ENCODE results near the gene PHLPP1. TPM values are rescaled to one million over a fixed set of nuclear protein-coding genes. Genes with fewer than 3 reads are reported as not detected.
"Not testable (repeated sequence)": the region's sequence is repeated elsewhere in the genome, so short reads cannot be mapped to it uniquely, and the experiment has no call there.

Gene PHLPP1
- total and polyA plus RNA-seq, 4 experiments from 2014 or later, result 0.36 to 7.8 (median 6.3) TPM; not detected in 1

DNA sequence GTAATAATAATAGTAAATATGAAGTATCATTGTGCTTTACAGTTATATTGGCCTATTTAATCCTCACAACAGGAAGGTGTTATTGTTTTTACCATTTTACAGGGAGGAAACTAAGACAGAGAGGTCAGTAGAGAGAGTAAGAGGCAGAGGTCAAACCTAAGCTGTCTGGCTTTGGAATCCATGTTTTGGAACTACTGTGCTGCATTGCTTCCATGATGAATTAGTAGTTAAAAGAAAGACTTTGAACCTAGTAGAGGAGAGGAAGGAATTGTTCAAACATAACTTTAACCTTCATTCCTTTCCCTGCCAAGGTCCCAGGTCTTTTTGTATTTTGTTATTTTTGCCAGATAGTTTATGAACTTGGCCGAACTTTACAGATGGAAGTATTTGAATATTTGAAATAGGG, 80.9 kb downstream of the PHLPP1 start:
- DNase-seq, result no peak
- Histone ChIP-seq H3K36me3 (ENCODE audit: insufficient read depth, low read length) (no peaks in the 10 kb centered on the region), H3K9me3 (ENCODE audit: control insufficient read depth in 1 of 2, low read length in 2 of 2) (no peaks in the 10 kb centered on the region), H3K4me1 (ENCODE audit: insufficient read depth, low read length) (no peaks in the 10 kb centered on the region), H3K27ac (ENCODE audit: low read depth, low read length) (no peak overlapping the region), H3K4me3 (ENCODE audit: low read length in 2 of 2) (no peak overlapping the region), H3K27me3 (ENCODE audit: insufficient read depth, low read length) (no peaks in the 10 kb centered on the region)
- Mint-ChIP-seq H3K9me3 (no peaks in the 10 kb centered on the region), H3K4me1 (peaks cover 5 to 8% (median 5%) of the 10 kb centered on the region in 4 donors), H3K27ac (no peak overlapping the region), H3K27me3 (peaks cover 0 to 2% of the 10 kb centered on the region in 2 donors), H3K4me3 (no peak overlapping the region), H3K36me3 (no peaks in the 10 kb centered on the region)
- ChIA-PET POLR2A (ENCODE audit: partially characterized antibody) (no interaction called here), CTCF (ENCODE audit: partially characterized antibody) (interaction anchor here (1.2 kb wide), 1 partner anchor 186 kb away, joined by 4 read pairs; no protein-coding TSS in a partner anchor)
- intact Hi-C loops (cut with micrococcal nuclease), result no loop called here

DNA sequence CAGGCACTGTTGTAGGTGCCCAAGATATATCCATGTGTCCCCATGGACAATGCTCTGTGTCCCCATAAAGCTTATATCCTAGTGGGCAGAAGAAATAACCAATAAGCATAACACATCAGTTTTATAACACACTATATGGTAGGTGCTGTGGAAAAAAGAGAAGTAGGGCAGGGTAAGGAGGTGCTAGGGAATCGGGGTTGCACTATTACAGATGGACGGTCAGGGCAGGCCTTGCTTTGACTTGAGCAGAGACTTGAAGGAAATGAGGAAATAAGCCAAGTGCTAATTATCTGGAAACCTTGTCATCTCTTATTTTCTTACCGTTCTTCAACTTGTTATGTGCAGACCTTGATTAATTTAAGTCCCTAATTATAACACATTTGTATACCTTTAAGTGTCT, 82.0 kb downstream of the PHLPP1 start:
- no peak overlapping the region for H3K4me3 ChIP-seq (ENCODE audit: low read length in 2 of 2)
- H3K27me3 Mint-ChIP-seq, result peaks cover 0 to 2% of the 10 kb centered on the region in 2 donors
- no peaks in the 10 kb centered on the region for H3K9me3 ChIP-seq (ENCODE audit: control insufficient read depth in 1 of 2, low read length in 2 of 2)
- ChIA-PET CTCF (ENCODE audit: partially characterized antibody) (no interaction called here), POLR2A (ENCODE audit: partially characterized antibody) (no interaction called here)
- H3K36me3 ChIP-seq (ENCODE audit: insufficient read depth, low read length), result no peaks in the 10 kb centered on the region
- no peaks in the 10 kb centered on the region for H3K36me3 Mint-ChIP-seq
- no peaks in the 10 kb centered on the region for H3K9me3 Mint-ChIP-seq
- no peak overlapping the region for H3K4me3 Mint-ChIP-seq
- H3K27me3 ChIP-seq (ENCODE audit: insufficient read depth, low read length), result no peaks in the 10 kb centered on the region
- intact Hi-C loops (cut with micrococcal nuclease), result no loop called here
- peaks cover 0 to 5% (median 3%) of the 10 kb centered on the region in 4 donors for H3K4me1 Mint-ChIP-seq
- H3K27ac Mint-ChIP-seq, result no peak overlapping the region
- no peak for DNase-seq
- no peaks in the 10 kb centered on the region for H3K4me1 ChIP-seq (ENCODE audit: insufficient read depth, low read length)
- H3K27ac ChIP-seq (ENCODE audit: low read depth, low read length), result no peak overlapping the region

DNA sequence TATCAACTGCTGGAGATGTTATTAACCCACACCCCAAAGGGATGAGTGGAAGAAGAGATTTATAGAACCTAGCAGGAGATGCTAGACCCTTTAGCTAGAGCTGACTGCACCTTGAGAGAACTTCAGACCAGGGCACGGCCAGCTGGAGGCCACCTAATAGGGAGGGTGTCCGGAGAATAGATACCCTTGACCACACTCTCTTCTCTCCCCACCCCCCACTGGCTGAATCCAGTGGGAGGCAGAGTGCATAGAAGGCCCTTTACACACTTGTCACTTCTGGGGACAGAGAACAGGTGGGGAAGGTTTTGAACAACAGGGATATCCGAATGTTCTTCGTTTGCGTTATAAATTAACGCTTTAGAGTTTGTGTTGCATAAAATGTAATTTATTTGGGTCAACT, 84.6 kb downstream of the PHLPP1 start:
- Histone ChIP-seq H3K4me1 (ENCODE audit: insufficient read depth, low read length) (no peaks in the 10 kb centered on the region), H3K9me3 (ENCODE audit: control insufficient read depth in 1 of 2, low read length in 2 of 2) (no peaks in the 10 kb centered on the region), H3K4me3 (ENCODE audit: low read length in 2 of 2) (no peak overlapping the region), H3K27ac (ENCODE audit: low read depth, low read length) (no peak overlapping the region), H3K36me3 (ENCODE audit: insufficient read depth, low read length) (no peaks in the 10 kb centered on the region), H3K27me3 (ENCODE audit: insufficient read depth, low read length) (no peaks in the 10 kb centered on the region)
- H3K4me3 Mint-ChIP-seq, result no peak overlapping the region
- DNase-seq, result no peak
- H3K4me1 Mint-ChIP-seq, result peaks cover 0 to 5% (median 2%) of the 10 kb centered on the region in 4 donors
- peaks cover 0 to 2% of the 10 kb centered on the region in 2 donors for H3K27me3 Mint-ChIP-seq
- intact Hi-C loops (cut with micrococcal nuclease), result no loop called here
- POLR2A ChIA-PET (ENCODE audit: partially characterized antibody), result no interaction called here
- H3K36me3 Mint-ChIP-seq, result no peaks in the 10 kb centered on the region
- H3K9me3 Mint-ChIP-seq, result no peaks in the 10 kb centered on the region
- no peak overlapping the region for H3K27ac Mint-ChIP-seq
- CTCF ChIA-PET (ENCODE audit: partially characterized antibody), result no interaction called here

DNA sequence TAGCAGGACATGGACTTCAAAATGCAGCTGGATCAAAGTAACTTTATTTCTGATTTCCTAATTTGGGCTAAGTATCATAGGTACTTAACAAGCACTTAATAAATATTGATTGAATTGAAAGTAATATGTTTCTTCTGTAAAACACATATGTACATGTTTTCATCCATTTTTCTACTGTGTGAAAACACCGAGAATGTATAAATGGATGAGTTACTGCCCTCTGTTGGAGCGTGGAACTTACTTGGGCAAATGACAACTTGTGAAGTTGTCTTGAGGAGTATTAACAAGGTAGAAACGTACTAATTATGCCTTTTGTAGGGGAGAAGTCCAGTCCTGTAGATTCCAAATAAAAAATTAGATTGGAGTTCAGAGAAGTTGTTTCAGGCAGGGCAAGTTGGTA, 87.2 kb downstream of the PHLPP1 start:
- CTCF ChIA-PET (ENCODE audit: partially characterized antibody), result no interaction called here
- intact Hi-C loops (cut with micrococcal nuclease), result loop anchor here (2.0 kb wide), 1 partner anchor 88 kb away; the partner anchor contains the start of gene PHLPP1
- POLR2A ChIA-PET (ENCODE audit: partially characterized antibody), result interaction anchor here (0.6 kb wide), 1 partner anchor 88 kb away, joined by 3 read pairs; no protein-coding TSS in a partner anchor

DNA sequence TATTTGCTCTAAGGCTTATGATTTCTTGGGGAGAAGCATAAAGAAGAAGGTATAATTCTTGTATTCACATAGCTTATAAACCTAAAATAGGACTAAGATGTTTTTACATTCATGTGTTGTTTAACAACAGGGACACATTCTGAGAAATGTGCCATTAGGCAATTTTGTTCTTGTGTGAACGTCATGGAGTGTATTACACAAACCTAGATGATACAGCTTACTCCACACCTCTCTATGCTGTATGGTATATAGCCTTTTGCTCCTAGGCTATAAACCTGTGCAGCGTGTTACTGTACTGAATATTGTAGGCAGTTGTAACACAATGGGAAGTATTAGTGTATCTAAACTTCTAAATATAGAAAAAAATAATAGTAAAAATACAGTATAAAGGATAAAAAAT, 92.1 kb downstream of the PHLPP1 start:
- Mint-ChIP-seq H3K36me3 (peaks cover 0 to 5% of the 10 kb centered on the region in 2 donors), H3K4me1 (peaks cover 0 to 1% (median 0%) of the 10 kb centered on the region in 4 donors), H3K4me3 (no peak overlapping the region), H3K27ac (no peak overlapping the region), H3K27me3 (no peaks in the 10 kb centered on the region), H3K9me3 (peaks cover 0 to 1% (median 0%) of the 10 kb centered on the region in 8 donors)
- H3K4me1 ChIP-seq (ENCODE audit: insufficient read depth, low read length), result no peaks in the 10 kb centered on the region
- ChIA-PET CTCF (ENCODE audit: partially characterized antibody) (no interaction called here), POLR2A (ENCODE audit: partially characterized antibody) (no interaction called here)
- intact Hi-C loops (cut with micrococcal nuclease), result no loop called here
- no peaks in the 10 kb centered on the region for H3K27me3 ChIP-seq (ENCODE audit: insufficient read depth, low read length)
- H3K27ac ChIP-seq (ENCODE audit: low read depth, low read length), result no peak overlapping the region
- no peak for DNase-seq
- H3K4me3 ChIP-seq (ENCODE audit: low read length in 2 of 2), result no peak overlapping the region
- H3K9me3 ChIP-seq (ENCODE audit: control insufficient read depth in 1 of 2, low read length in 2 of 2), result no peaks in the 10 kb centered on the region
- no peaks in the 10 kb centered on the region for H3K36me3 ChIP-seq (ENCODE audit: insufficient read depth, low read length)

More for the DNA sequence above, 87.2 kb downstream of the PHLPP1 start:
- Histone ChIP-seq H3K4me1 (ENCODE audit: insufficient read depth, low read length) (no peaks in the 10 kb centered on the region), H3K27me3 (ENCODE audit: insufficient read depth, low read length) (no peaks in the 10 kb centered on the region), H3K36me3 (ENCODE audit: insufficient read depth, low read length) (no peaks in the 10 kb centered on the region), H3K9me3 (ENCODE audit: control insufficient read depth in 1 of 2, low read length in 2 of 2) (no peaks in the 10 kb centered on the region), H3K27ac (ENCODE audit: low read depth, low read length) (no peak overlapping the region), H3K4me3 (ENCODE audit: low read length in 2 of 2) (no peak overlapping the region)
- no peak overlapping the region for H3K27ac Mint-ChIP-seq
- DNase-seq, result no peak
- no peaks in the 10 kb centered on the region for H3K27me3 Mint-ChIP-seq
- no peaks in the 10 kb centered on the region for H3K9me3 Mint-ChIP-seq
- H3K36me3 Mint-ChIP-seq, result no peaks in the 10 kb centered on the region
- H3K4me1 Mint-ChIP-seq, result peaks cover 0 to 2% (median 0%) of the 10 kb centered on the region in 4 donors
- H3K4me3 Mint-ChIP-seq, result no peak overlapping the region

DNA sequence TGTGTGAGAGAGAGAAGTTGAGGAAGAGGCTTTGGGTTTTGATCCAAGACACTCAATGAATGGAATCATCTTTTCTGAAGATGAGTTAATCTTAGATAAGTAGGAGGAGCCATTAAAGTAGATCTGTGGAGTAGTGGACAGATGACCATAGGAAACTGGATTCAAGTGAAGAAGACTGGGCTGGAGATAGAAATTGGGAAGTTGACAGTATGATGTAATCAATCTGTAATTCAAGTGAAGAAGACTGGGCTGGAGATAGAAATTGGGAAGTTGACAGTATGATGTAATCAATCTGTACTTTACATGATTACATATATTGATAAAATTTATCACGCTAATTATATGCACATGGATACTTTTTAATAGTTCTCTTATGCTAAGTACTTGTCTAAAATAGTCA, 92.8 kb downstream of the PHLPP1 start:
- no peak overlapping the region for H3K4me3 Mint-ChIP-seq
- Histone ChIP-seq H3K36me3 (ENCODE audit: insufficient read depth, low read length) (no peaks in the 10 kb centered on the region), H3K27me3 (ENCODE audit: insufficient read depth, low read length) (no peaks in the 10 kb centered on the region), H3K27ac (ENCODE audit: low read depth, low read length) (no peak overlapping the region), H3K9me3 (ENCODE audit: control insufficient read depth in 1 of 2, low read length in 2 of 2) (no peaks in the 10 kb centered on the region), H3K4me3 (ENCODE audit: low read length in 2 of 2) (no peak overlapping the region), H3K4me1 (ENCODE audit: insufficient read depth, low read length) (no peaks in the 10 kb centered on the region)
- ChIA-PET CTCF (ENCODE audit: partially characterized antibody) (no interaction called here), POLR2A (ENCODE audit: partially characterized antibody) (no interaction called here)
- no peaks in the 10 kb centered on the region for H3K27me3 Mint-ChIP-seq
- H3K27ac Mint-ChIP-seq, result no peak overlapping the region
- intact Hi-C loops (cut with micrococcal nuclease), result no loop called here
- DNase-seq, result no peak
- H3K9me3 Mint-ChIP-seq, result peaks cover 0 to 1% (median 0%) of the 10 kb centered on the region in 8 donors
- H3K36me3 Mint-ChIP-seq, result peaks cover 0 to 5% of the 10 kb centered on the region in 2 donors
- peaks cover 0 to 3% (median 0%) of the 10 kb centered on the region in 4 donors for H3K4me1 Mint-ChIP-seq

DNA sequence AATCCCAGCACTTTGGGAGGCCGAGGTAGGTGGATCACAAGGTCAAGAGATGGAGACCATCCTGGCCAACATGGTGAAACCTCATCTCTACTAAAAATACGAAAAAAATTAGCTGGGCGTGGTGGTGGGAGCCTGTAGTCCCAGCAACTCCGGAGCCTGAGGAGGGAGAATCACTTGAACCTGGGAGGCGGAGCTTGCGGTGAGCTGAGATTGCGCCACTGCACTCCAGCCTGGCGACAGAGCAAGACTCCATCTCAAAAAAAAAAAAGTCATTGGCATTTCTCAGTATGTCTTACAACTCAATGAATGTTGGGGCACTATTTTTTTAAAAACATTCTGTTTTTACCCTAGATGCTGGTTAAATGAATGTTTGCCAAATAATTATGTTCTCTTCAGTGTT, 94.1 kb downstream of the PHLPP1 start:
- H3K9me3 ChIP-seq (ENCODE audit: control insufficient read depth in 1 of 2, low read length in 2 of 2); intact Hi-C loops (cut with micrococcal nuclease); H3K36me3 ChIP-seq (ENCODE audit: insufficient read depth, low read length); H3K27me3 ChIP-seq (ENCODE audit: insufficient read depth, low read length); H3K27ac Mint-ChIP-seq; CTCF ChIA-PET (ENCODE audit: partially characterized antibody); H3K27ac ChIP-seq (ENCODE audit: low read depth, low read length); H3K4me1 Mint-ChIP-seq; POLR2A ChIA-PET (ENCODE audit: partially characterized antibody); DNase-seq; H3K27me3 Mint-ChIP-seq; H3K4me3 Mint-ChIP-seq; H3K4me1 ChIP-seq (ENCODE audit: insufficient read depth, low read length); H3K9me3 Mint-ChIP-seq; H3K4me3 ChIP-seq (ENCODE audit: low read length in 2 of 2); H3K36me3 Mint-ChIP-seq: not testable (repeated sequence)

DNA sequence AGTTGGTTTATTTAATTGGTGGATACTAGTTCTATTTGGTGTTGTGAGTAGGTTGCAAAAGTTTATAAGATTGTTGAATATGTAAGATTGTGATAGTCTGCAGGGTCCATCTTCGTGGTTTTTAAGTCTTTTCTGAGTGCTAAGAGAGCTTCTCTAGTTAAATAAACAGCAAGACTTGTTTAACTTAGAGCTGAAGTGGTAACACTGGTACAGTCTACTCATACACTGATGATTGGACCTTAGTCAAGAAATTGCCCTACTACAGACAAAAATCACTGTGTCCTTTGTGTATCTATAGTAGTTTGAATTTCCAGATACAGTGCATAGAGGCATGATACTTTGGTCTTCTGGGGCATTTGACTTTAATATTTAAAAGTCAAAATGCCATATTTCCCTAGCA, 94.6 kb downstream of the PHLPP1 start:
- CTCF ChIA-PET (ENCODE audit: partially characterized antibody), result no interaction called here
- peaks cover 0 to 5% of the 10 kb centered on the region in 2 donors for H3K36me3 Mint-ChIP-seq
- no peak for DNase-seq
- H3K9me3 ChIP-seq (ENCODE audit: control insufficient read depth in 1 of 2, low read length in 2 of 2), result no peaks in the 10 kb centered on the region
- H3K27me3 ChIP-seq (ENCODE audit: insufficient read depth, low read length), result no peaks in the 10 kb centered on the region
- H3K27ac ChIP-seq (ENCODE audit: low read depth, low read length), result no peak overlapping the region
- H3K4me3 Mint-ChIP-seq, result no peak overlapping the region
- peaks cover 0 to 2% of the 10 kb centered on the region in 2 donors for H3K27me3 Mint-ChIP-seq
- peaks cover 0 to 3% (median under 1%) of the 10 kb centered on the region in 4 donors for H3K4me1 Mint-ChIP-seq
- intact Hi-C loops (cut with micrococcal nuclease), result no loop called here
- H3K4me1 ChIP-seq (ENCODE audit: insufficient read depth, low read length), result no peaks in the 10 kb centered on the region
- no peak overlapping the region for H3K4me3 ChIP-seq (ENCODE audit: low read length in 2 of 2)
- H3K9me3 Mint-ChIP-seq, result peaks cover 0 to 1% (median 0%) of the 10 kb centered on the region in 8 donors
- POLR2A ChIA-PET (ENCODE audit: partially characterized antibody), result no interaction called here
- no peaks in the 10 kb centered on the region for H3K36me3 ChIP-seq (ENCODE audit: insufficient read depth, low read length)
- H3K27ac Mint-ChIP-seq, result no peak overlapping the region
